HG02981 (cell line): ENCODE data around the gene CEP95.
"Not testable (repeated sequence)": the region's sequence is repeated elsewhere in the genome, so short reads cannot be mapped to it uniquely, and the experiment has no call there.

Experiments used
- ATAC-seq: cut with Tn5 transposase; IDR thresholded peaks from one replicate; pipeline ENCODE4 v1.9.1; 2021; ENCODE audit warnings: mild to moderate bottlenecking, moderate library complexity; ENCODE audit not compliant: unreplicated experiment

The CEP95 gene

GRCh38 chr17:64572682-64573154 lies 65.9 kb downstream of the CEP95 start:
- no peak for ATAC-seq

- ATAC-seq, result no peak
Measured at GRCh38 chr17:64573214-64573613, 66.4 kb downstream of the CEP95 start.

GRCh38 chr17:64574646-64575045 lies 67.9 kb downstream of the CEP95 start:
- ATAC-seq, result no peak

GRCh38 chr17:64575431-64575830 lies 68.7 kb downstream of the CEP95 start:
- ATAC-seq, result no peak

DNA sequence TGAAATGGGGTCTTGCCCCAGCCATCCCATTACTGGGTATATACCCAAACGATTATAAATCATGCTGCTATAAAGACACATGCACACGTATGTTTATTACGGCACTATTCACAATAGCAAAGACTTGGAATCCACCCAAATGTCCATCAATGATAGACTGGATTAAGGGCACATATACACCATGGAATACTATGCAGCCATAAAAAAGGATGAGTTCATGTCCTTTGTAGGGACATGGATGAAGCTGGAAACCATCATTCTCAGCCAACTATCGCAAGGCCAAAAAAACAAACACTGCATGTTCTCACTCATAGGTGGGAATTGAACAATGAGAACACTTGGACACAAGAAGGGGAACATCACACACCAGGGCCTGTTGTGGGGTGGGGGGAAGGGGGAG lies 70.2 kb downstream of the CEP95 start:
- not testable (repeated sequence) for ATAC-seq

GRCh38 chr17:64579917-64580316 lies 73.1 kb downstream of the CEP95 start:
- no peak for ATAC-seq

DNA sequence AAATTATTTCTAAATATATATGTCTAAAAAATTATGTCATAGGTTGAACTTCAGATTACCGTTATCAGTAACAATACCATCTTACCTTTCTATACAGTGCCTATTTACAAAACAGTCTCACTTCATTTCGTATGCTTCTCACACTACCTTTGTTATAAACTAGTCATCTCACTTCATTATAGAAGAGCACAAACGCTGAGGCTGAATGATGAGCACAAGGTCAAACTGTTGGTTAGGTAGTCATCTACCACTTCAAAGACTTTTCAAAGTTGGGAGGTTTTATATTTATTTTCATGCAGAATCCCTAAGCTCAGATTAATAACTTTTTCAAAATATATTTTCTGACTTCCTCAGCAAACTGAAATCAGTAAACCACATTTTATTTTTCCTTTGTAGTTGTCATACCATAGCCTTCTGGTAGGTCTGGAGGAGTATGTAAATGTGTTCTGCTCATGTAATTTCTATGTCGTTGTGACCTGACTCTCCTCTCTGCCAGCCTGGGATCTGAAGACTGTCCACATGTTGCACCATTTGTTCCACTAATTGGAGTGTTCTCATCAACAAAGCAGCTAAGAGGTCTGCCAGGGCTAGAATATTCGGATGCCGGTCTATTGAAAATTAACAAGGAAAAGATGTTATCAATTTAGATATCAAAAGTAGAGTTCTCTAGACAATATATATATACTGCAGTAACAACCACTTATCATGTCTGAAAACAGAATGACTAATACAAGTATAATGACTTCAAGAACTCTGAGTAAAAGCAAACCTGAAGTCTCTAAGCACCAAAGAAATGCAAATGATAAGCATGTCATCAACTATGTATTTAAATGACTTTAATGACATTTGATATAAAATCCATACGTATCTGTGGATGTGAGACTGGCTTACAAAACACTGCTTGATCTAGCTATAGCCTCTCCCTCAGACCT lies 73.9 kb downstream of the CEP95 start:
- no peak for ATAC-seq

GRCh38 chr17:64583038-64583437 lies 76.3 kb downstream of the CEP95 start:
- no peak for ATAC-seq

DNA sequence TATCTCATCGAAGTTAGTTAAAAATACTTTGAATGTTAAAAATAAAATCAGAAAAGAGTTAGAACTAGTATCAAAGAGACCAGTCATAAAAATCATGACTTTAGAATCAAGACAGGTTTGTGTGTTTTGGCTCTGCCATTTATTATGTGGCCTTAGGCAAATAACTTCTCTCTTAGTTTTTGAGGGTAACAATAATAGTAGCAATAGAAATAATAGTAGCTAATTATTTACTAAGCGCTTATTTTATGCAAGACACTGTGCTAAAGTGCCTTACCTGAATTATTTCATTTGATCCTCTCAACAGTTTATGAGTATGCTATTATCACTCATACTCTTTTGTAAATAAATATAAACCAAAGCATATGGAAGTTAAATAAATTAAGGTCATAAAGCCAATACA lies 78.4 kb downstream of the CEP95 start:
- ATAC-seq, result no peak
